ENCODE measurements around the gene KLHL14.
"Not testable (repeated sequence)": the region's sequence is repeated elsewhere in the genome, so short reads cannot be mapped to it uniquely, and the experiment has no call there.

The KLHL14 gene

GRCh38 chr18:32637659-32638058, 135.2 kb downstream of the KLHL14 start:
- not testable (repeated sequence) for DNase-seq (ENCODE audit: low read depth in 1 of 2, low spot score in 1 of 2)

- no peak for DNase-seq (ENCODE audit: low read depth in 1 of 2, low spot score in 1 of 2)
Measured at GRCh38 chr18:32637226-32637625, 135.6 kb downstream of the KLHL14 start.

- no peak for DNase-seq (ENCODE audit: low read depth in 1 of 2, low spot score in 1 of 2)
Measured at GRCh38 chr18:32634876-32635431, 137.9 kb downstream of the KLHL14 start.

GRCh38 chr18:32629981-32630700, 142.7 kb downstream of the KLHL14 start:
- DNase-seq (ENCODE audit: low read depth in 1 of 2, low spot score in 1 of 2) = no peak

GRCh38 chr18:32629292-32629691, 143.5 kb downstream of the KLHL14 start:
- no peak for DNase-seq (ENCODE audit: low read depth in 1 of 2, low spot score in 1 of 2)

GRCh38 chr18:32624182-32624723, 148.6 kb downstream of the KLHL14 start:
- DNase-seq (ENCODE audit: low read depth in 1 of 2, low spot score in 1 of 2) = no peak

GRCh38 chr18:32623563-32623962, 149.3 kb downstream of the KLHL14 start:
- DNase-seq (ENCODE audit: low read depth in 1 of 2, low spot score in 1 of 2) = no peak
